HepG2 (cell line): Measurements from ENCODE around the gene NOXRED1. TPM values are rescaled to one million over a fixed set of nuclear protein-coding genes. Genes with fewer than 3 reads are reported as not detected.

Source experiments
- ASH2L ChIP-seq: fragments of 300-600, 200-600 bp; sonication (generic); IDR thresholded peaks from 2 replicates; pipeline ENCODE4 v1.7.0; 2017; ENCODE audit warnings: low read depth, mild to moderate bottlenecking, moderate library complexity, mixed read lengths, low read length; ENCODE audit not compliant: insufficient read length
- CSRNP2 ChIP-seq: sonication (generic); formaldehyde crosslinking; conservative IDR thresholded peaks from 2 replicates; pipeline ENCODE4 v1.8.0; 2022; ENCODE audit warnings: low read depth, missing genetic modification reagents
- FLYWCH1 ChIP-seq: sonication (generic); formaldehyde crosslinking; IDR thresholded peaks from 2 replicates; pipeline ENCODE4 v1.8.1; 2023; ENCODE audit warnings: mild to moderate bottlenecking, missing genetic modification reagents
- HDAC1 ChIP-seq: sonication (generic); formaldehyde crosslinking; IDR thresholded peaks from 2 replicates; pipeline ENCODE4 v1.5.1; 2020; ENCODE audit warnings: mild to moderate bottlenecking, missing genetic modification reagents
- HDAC2 ChIP-seq: sonication (generic); formaldehyde crosslinking; IDR thresholded peaks from 2 replicates; pipeline ENCODE4 v1.4.0; 2020; ENCODE audit warnings: missing genetic modification reagents
- HMG20A ChIP-seq: IDR thresholded peaks from 2 replicates; pipeline ENCODE4 v1.6.1; 2016; ENCODE audit warnings: borderline replicate concordance
- HNF4G ChIP-seq, 2 experiments: sonication (generic) in 1 of 2; formaldehyde crosslinking in 1 of 2; IDR thresholded peaks; 2 replicates each; pipeline versions ENCODE4 v1.4.0 to v1.6.1; 2011 to 2020; ENCODE audit warnings: borderline replicate concordance in 2 of 2, low read depth in 2 of 2, mild to moderate bottlenecking in 2 of 2, low read length in 1 of 2, missing genetic modification reagents in 1 of 2, moderate library complexity in 1 of 2
- KLF11 ChIP-seq: IDR thresholded peaks from 2 replicates; pipeline ENCODE4 v1.6.1; 2016; ENCODE audit warnings: missing compliant biosample characterization
- MAFG ChIP-seq: sonication (generic); formaldehyde crosslinking; IDR thresholded peaks from 2 replicates; pipeline ENCODE4 v1.5.1; 2020; ENCODE audit warnings: mild to moderate bottlenecking, missing genetic modification reagents
- MTERF4 ChIP-seq: sonication (generic); formaldehyde crosslinking; IDR thresholded peaks from 2 replicates; pipeline ENCODE4 v1.8.0; 2023; ENCODE audit warnings: mild to moderate bottlenecking, missing genetic modification reagents
- RFX3 ChIP-seq: IDR thresholded peaks from 2 replicates; pipeline ENCODE4 v1.6.1; 2016; ENCODE audit warnings: missing biosample characterization, missing genetic modification reagents
- SOX6 ChIP-seq, 2 experiments: fragments of 450-650 bp in 1 of 2; sonication (generic) in 1 of 2; formaldehyde crosslinking in 1 of 2; IDR thresholded peaks; 2 replicates each; pipeline versions ENCODE4 v1.4.0 to v1.6.1; 2017 to 2020; ENCODE audit warnings: antibody characterized with exemption in 1 of 2, mild to moderate bottlenecking in 1 of 2, missing genetic modification reagents in 1 of 2
- TFAP4 ChIP-seq: sonication (generic); IDR thresholded peaks from 2 replicates; pipeline ENCODE4 v1.6.1; 2016; ENCODE audit warnings: low read depth, borderline replicate concordance
- THYN1 ChIP-seq: sonication (generic); formaldehyde crosslinking; IDR thresholded peaks from 2 replicates; pipeline ENCODE4 v1.8.1; 2023; ENCODE audit warnings: low read depth, mild to moderate bottlenecking, moderate library complexity, missing genetic modification reagents, borderline replicate concordance
- ZNF180 ChIP-seq: sonication (generic); formaldehyde crosslinking; IDR thresholded peaks from 2 replicates; pipeline ENCODE4 v1.4.0; 2020; ENCODE audit warnings: low read depth, missing genetic modification reagents, borderline replicate concordance
- ZNF354B ChIP-seq: sonication (generic); formaldehyde crosslinking; IDR thresholded peaks from 2 replicates; pipeline ENCODE4 v1.8.0; 2022; ENCODE audit warnings: mild to moderate bottlenecking, missing genetic modification reagents
- ZNF367 ChIP-seq: sonication (generic); formaldehyde crosslinking; IDR thresholded peaks from 2 replicates; pipeline ENCODE4 v1.4.0; 2020; ENCODE audit warnings: missing genetic modification reagents, borderline replicate concordance
- ZNF512 ChIP-seq: sonication (generic); formaldehyde crosslinking; IDR thresholded peaks from 2 replicates; pipeline ENCODE4 v1.4.0; 2020; ENCODE audit warnings: mild to moderate bottlenecking, missing genetic modification reagents
- ZNF557 ChIP-seq: sonication (generic); formaldehyde crosslinking; IDR thresholded peaks from 2 replicates; pipeline ENCODE4 v1.4.0; 2020; ENCODE audit warnings: missing genetic modification reagents
- ZNF674 ChIP-seq: sonication (generic); formaldehyde crosslinking; IDR thresholded peaks from 2 replicates; pipeline ENCODE4 v1.5.0; 2020; ENCODE audit warnings: low read depth, mild to moderate bottlenecking, missing genetic modification reagents
- ZNF749 ChIP-seq: sonication (generic); formaldehyde crosslinking; IDR thresholded peaks from 2 replicates; pipeline ENCODE4 v1.8.0; 2022; ENCODE audit warnings: mild to moderate bottlenecking, missing genetic modification reagents, moderate library complexity, borderline replicate concordance
- ZNF768 ChIP-seq: sonication (generic); formaldehyde crosslinking; IDR thresholded peaks from 2 replicates; pipeline ENCODE4 v1.4.0; 2020; ENCODE audit warnings: missing genetic modification reagents
- ZNF782 ChIP-seq: sonication (generic); formaldehyde crosslinking; IDR thresholded peaks from 2 replicates; pipeline ENCODE4 v1.4.0; 2020; ENCODE audit warnings: missing genetic modification reagents, mild to moderate bottlenecking, borderline replicate concordance
- polyA plus RNA-seq, 8 experiments: library from polyadenylated mRNA; depleted of rRNA in 3 of 8; stranded (reverse) in 7 of 8; unstranded in 1 of 8; fragments of >200 nt; fragmentation: Illumina TruSeq in 4 of 8; extraction: Trizol in 4 of 8; gene quantifications; 2 replicates each; pipeline versions ENCODE4 v1.2.1 to v1.2.3, GENCODE V29; 2011 to 2016; ENCODE audit warnings: low read depth in 4 of 8, missing spikeins in 1 of 8, mixed read lengths in 1 of 8; ENCODE audit not compliant: insufficient read depth in 1 of 8
- total RNA-seq, 5 experiments: library from RNA; depleted of rRNA; stranded (reverse); fragments of >200 nt; fragmentation: Illumina TruSeq; extraction: Trizol; gene quantifications; 2 replicates each; pipeline ENCODE4 v1.2.3, GENCODE V29; 2016; ENCODE audit warnings: low read depth in 1 of 5

Gene NOXRED1
- total and polyA plus RNA-seq, 2 of the 13 experiments (the other 11 are each of a cell fraction or from before 2014, with no cell fraction given), result 0.24 to 0.41 TPM

GRCh38 chr14:77353469-77354141 is 69.7 kb downstream of the NOXRED1 start (continued):
- TF ChIP-seq ZNF512 (no peak), SOX6 (IDR thresholded peaks at IDR 0.05) (no peak), SOX6 (CRISPR knock-in tag; IDR thresholded peaks at IDR 0.05) (peak; percentile 47), ZNF749 (no peak), ZNF674 (CRISPR knock-in tag) (no peak), ZNF768 (no peak), ASH2L (peak; percentile 33), HNF4G (IDR thresholded peaks at IDR 0.05; ENCODE audit: borderline replicate concordance, low read depth, low read length) (peak; percentile 27; the same call in 1 of the 2 replicates), HNF4G (CRISPR knock-in tag; IDR thresholded peaks at IDR 0.05; ENCODE audit: borderline replicate concordance, low read depth) (no peak), ZNF782 (CRISPR knock-in tag) (no peak), RFX3 (CRISPR knock-in tag) (no peak), KLF11 (CRISPR knock-in tag) (no peak), HMG20A (CRISPR knock-in tag) (peak; percentile 57; the same call in 1 of the 2 replicates), THYN1 (no peak), FLYWCH1 (CRISPR knock-in tag) (no peak), ZNF354B (CRISPR knock-in tag) (no peak), ZNF557 (0 out of 2 replicates have a peak, but pooled peaks have one; percentile 55), HDAC2 (CRISPR knock-in tag) (peak; percentile 65; the same call in 1 of the 2 replicates), MTERF4 (CRISPR knock-in tag) (no peak), TFAP4 (peak; percentile 83), ZNF180 (no peak), ZNF367 (CRISPR knock-in tag) (no peak), HDAC1 (CRISPR knock-in tag) (no peak), CSRNP2 (CRISPR knock-in tag) (no peak), MAFG (no peak)
